ENCODE measurements around the gene MFSD2B.
A peak's percentile ranks its signal among the peaks of the same experiment; 100 is the strongest.
"Not testable (repeated sequence)": the region's sequence is repeated elsewhere in the genome, so short reads cannot be mapped to it uniquely, and the experiment has no call there.

MFSD2B gene

DNA sequence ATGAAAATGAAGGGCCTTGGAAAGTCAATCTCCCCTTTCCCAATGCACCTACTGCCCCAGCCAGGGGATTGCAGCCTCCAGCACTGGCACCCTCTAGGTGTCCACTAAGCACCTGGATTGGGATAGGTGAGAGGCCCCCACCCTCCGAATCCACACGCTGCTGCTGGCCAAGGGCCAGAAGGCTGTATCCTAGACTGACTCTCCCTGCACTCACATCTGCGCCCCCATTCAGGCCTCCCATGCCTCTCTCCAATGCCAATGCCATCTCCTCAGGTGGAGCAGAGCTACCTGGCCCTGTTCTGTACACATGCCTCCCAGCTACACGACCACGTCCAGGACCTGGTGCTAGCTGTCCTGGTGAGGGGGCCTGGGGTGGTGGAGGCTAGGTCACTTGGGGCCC lies 9.8 kb downstream of the MFSD2B start:
- DNase-seq (ENCODE audit: low read depth), result no peak

DNA sequence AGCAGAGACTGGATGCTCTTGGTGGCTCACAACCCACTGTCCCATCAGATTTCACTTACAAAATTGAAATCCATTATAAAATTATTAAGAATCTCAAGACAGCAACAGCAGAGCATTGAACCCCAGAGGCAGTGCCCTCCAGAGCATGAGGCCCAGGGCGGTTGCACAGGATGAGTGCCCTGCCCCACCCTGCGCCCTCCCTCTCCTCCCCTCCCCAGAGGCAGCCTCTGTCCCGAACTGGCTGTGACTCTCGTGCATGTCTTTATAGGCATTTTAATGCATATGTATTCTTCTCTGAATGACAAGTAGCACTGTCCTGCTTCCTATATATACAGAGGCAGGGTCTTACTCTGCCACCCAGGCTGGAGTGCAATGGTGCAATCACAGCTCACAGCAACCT lies 10.4 kb downstream of the MFSD2B start:
- DNase-seq (ENCODE audit: low read depth), result no peak

DNA sequence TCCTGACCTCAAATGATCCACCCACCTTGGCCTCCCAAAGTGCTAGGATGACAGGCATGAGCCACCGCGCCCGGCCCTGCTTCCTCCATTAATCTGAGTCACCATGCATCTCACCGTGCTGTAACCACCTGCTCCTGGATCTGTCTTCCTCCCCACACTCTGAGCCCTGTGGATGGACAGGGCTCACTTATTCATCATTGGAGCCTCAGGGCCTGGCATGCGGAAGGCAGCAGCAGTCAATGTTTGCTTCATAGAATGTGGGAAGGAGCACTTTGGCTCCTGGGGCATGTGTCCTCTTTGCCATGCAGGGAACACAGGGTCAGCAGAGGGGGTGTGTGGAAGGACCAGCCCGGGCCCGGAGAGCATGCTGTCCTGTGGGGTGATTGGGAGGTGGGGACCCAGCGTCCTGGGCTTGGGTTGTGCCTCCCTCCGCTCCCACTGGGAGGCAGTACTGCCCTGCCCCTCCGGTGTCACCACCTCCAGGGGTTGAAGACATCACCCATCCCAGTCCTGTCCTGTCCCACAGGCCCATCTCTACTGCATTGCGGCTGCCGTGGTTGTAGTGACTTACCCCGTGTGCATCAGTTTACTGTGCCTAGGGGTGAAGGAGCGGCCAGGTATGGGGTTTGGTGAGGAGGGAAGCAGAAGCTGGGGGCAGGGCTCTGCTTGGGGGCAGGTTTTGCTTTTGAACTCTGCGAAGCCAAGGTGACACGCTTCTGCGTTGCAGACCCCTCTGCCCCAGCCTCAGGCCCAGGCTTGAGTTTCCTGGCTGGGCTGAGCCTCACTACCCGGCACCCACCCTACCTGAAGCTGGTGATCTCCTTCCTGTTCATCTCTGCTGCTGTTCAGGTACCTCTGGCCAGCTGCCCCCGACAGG lies 11.5 kb downstream of the MFSD2B start:
- no peak for DNase-seq (ENCODE audit: low read depth)

DNA sequence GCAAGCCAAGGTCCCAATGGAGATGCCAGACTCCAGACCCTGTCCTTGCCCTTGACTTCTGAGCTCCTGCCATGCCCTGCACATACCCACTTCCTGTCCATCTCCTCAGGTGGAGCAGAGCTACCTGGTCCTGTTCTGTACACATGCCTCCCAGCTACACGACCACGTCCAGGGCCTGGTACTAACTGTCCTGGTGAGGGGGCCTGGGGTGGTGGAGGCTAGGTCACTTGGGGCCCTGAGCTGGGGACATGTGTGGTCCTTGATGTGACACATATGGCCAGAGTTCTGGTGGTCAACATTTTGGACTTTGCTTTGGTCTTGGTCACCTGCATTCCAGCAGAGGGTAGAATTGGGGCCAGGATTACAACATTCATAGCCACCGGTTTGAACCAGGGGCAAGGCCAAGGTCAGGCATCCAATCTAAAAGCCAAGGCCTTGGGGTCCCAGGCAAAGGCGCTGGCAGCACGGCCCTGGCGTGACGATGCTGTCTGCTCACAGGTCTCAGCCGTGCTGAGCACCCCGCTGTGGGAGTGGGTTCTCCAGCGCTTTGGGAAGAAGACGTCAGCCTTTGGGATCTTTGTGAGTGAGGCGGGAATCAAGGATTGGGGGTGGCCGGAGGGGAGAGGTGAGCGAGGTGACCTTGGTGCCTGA lies 12.6 kb downstream of the MFSD2B start:
- DNase-seq (ENCODE audit: low read depth), result no peak

DNA sequence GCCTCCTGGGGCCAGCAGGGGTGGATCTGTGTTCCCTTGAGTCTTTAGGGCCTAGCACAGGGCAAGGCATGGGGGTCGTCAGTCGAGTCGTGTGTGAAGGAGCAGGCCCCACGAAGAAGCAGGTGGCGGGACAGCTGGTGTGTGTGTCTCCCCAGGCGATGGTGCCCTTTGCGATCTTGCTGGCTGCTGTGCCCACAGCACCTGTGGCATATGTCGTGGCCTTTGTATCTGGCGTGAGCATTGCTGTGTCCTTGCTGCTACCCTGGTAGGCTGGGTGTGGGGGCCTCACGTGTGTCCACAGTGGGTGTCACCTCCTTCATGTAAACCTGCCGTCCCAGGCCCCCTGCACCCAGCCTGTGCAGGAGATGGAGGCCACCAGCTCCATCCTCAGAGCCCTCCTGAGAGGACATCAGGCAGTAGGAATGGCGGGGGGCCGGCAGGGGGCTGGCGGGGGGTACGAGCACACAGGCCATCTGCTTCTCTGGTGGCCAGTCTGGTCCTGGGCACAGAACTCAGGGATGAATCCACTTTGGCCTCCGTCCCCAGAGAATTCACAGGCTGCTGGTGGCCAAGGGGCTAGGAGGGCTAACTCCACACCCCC lies 13.2 kb downstream of the MFSD2B start:
- no peak for DNase-seq (ENCODE audit: low read depth)

DNA sequence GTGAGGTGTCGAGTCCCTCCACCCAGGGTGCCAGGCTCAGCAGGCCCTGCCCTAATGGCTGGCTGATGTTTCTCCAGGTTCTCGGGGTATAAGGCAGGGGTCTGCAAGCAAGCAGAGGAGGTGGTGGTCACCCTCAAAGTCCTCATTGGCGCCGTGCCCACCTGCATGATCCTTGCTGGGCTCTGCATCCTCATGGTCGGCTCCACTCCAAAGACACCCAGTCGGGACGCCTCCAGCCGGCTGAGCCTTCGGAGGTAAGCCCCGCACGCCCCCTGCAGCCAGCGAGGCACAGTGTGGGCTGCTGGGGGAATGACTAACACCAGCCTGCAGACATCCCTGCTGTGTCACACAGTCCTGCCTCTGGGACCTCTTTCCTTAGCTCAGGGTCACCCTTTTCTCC lies 14.1 kb downstream of the MFSD2B start:
- no peak for DNase-seq (ENCODE audit: low read depth)

DNA sequence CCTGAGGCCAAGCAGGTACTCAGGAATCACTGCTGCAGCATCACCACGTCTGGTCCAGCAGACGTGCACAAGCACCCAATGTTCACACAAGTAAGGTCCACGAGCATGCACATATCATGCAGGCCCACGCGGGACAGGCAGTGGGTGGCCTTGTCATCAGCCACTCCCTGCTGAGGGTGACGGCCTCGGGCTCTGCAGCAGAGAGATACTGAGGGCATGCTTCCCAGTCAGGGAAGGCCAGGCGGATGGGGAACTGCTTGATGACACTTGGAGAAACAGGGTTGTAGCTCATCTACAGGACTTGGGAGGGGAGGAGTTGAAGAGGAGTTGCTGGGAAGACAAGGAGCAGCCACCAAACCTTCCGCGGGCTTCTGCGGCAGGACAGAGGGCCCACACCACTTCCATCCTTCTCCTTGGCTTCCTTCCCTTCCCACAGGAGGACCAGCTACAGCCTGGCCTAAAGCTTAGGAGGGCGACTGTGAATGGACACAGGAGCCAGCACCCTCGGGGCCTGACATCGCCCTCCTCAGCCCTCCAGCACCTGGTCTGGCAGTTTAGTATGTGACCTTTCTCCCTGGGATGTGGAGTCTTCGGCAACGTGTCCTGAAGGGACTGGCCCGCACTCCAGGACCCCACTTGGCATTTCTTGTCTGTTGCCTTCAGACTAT lies 15.2 kb downstream of the MFSD2B start:
- DNase-seq (ENCODE audit: low read depth), result no peak

DNA sequence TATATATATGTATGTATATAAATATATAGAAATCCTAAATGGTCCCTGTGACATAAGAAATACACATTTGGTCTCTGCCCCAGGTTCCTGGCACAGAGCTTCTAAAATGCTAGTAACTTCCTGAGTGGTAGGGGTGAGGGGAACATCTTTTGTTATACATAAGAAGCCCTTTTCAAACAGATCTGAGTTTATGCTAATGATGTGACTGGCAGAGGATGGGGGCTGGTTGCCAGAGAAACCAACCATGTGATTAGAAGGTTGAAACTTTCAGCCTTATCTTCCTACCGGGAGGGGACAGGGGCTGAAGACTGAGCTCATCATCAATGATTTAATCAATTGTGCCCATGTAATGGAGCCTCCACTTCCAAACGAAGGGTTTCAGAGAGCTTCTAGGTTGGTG lies 16.3 kb downstream of the MFSD2B start:
- DNase-seq (ENCODE audit: low read depth), result no peak

DNA sequence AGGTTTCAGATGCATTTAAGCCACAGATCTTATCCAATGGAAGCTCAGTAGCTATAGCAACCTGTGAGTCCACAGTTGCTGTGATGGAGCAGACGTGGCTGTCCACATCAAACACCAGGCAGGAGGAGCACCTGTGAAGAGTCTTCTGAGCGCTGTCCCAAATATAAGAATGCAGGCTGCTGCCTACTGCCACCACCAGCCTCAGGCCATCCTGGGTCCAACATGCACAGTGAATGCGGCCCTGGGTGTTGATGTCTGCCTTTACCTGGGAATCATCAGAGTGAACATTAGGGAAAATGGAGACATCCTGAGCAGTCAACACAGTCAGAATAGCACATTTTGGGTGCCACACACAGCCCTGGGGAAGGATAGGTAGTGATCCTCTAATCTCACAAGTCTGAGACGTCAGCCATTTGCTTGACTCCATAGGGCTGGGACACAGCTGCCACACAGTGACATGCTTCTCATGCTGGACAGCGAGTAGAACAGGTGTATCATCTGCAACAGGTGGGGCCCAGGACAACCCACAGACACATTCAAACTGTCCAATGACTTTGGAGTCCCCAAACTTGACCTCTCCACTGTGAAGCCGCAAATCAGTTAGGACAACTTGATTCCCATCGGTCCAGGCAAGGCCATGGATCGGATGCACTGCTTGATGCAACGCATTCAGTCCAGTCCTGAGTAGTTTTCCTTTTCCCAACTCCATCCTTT lies 29.1 kb downstream of the MFSD2B start:
- no peak for DNase-seq (ENCODE audit: low read depth)

DNA sequence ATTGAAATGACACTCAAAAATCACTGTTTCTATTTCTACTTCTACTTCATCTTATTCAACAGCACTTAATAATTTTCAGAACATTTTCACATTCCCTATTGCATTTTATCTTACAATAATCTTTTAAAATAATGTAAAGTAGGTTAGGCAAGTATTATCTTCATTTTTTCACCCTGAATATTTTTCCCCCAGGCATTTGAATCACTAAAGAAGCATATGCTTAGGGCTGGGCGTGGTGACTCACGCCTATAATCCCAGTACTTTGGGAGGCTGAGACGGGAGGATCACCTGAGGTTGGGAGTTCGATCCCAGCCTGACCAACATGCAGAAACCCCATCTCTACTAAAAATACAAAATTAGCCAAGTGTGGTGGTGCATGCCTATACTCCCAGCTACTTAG lies 30.6 kb downstream of the MFSD2B start:
- DNase-seq (ENCODE audit: low read depth), result no peak

DNA sequence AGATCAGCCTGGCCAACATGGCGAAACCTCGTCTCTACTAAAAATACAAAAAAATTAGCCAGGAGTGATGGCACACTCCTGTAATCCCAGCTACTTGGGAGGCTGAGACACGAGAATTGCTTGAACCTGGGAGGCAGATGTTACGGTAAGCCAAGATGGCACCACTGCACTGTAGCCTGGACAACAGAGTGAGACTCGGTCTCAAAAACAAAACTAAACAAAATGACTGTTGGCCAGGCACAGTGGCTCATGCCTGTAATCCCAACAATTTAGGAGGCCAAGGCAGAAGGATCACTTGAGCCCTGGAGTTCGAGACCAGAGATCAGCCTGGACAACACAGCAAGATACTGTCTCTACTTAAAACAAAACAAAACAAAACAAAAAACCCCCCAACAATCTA lies 33.2 kb downstream of the MFSD2B start:
- DNase-seq (ENCODE audit: low read depth), result not testable (repeated sequence)

DNA sequence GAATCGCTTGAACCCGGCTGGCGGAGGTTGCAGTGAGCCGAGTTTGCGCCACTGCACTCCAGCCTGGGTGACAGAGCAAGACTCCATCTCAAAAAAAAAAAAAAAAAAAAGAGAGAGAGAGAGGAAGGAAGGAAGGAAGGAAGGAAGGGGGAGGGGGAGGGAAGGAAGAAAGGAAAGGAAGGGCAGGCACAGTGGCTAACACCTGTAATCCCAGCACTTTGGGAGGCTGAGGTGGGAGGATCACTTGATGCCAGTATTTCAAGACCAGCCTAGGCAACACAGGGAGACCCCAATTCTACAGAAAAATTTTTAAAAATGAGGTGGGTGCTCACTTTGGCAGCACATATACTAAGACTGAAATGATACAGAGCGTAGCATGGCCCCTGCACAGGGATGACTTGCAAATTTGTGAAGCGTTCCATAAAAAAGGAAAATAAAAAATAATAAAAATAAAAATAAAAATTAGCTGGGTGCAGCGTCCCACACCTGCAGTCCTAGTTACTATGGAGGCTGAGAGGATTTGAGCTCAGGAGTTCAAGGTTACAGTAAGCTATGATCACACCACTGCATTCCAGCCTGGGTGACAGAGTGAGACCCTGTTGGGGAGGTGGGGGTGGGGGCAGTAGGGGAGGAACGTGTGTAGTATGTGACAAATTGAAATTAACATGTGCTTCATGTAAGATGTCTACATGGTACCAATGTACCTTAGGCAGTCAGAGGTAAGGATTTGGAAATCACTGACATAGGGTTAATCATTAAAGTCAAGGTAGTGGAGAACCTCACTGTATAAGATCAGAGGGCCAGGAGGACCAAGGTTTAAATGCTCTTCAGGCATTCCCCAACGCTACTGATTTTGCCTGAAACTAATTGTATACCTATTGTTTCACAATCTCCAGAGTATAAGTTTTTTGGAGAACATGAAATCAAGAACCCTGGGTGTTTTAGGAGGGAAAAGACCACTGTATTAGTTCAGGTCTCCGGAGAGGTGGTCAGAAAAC lies 35.9 kb downstream of the MFSD2B start:
- no peak for DNase-seq (ENCODE audit: low read depth)

DNA sequence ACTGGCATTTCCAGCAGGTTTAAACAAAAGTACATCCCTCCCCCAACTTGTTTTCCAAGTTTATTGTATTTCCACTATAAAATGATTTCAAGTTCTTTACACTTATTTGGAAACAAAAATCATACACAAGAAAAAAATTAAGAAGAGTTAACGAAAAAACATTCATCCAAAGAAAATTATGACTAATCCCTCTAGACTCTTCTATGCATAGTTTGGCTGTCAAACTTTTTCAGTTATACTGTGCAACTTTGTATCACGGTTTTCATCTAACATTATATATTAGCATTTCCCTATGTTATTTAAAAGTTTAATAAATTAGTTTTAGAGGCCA lies 36.7 kb downstream of the MFSD2B start:
- DNase-seq (ENCODE audit: low read depth), result no peak

DNA sequence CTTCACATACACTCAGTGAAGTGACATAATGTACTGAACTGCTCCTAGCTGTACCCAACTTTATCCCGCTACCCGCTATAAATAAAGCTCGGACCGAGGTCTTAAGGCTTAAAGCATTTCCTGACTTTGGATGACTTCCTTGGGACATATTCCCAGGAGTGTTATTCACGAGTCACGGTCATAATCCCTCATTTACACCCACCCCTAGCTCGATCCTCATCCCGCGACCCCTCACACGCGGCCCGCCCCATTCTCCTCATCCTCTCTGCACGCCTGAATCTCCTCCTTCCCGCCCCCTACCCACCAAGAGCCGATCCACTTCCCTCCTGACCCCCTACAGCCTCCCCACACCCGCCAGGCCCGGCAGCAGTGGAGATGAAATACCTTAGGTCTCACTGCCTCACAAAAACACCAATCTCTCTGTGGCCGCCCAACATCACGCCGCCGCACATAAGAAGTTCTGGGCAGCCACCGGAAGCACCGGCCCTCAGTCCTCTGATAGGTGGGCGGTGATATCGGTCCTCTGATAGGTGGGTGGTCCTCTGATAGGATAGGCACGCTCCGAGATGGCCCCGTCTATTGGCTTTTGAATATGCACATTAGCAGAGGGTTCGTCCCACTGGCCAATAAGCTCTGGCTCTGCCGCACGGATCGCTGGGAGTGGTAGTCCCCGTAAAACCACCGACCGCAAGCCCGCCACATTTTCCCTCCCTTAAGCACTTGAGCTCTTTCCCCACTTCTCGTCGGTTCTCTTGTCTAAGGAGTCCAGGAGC lies 37.2 kb downstream of the MFSD2B start, which contains the start of gene WDCP:
Gene WDCP (minus strand): TSS at position 462 of the 773 bp plus-strand sequence. CDS start 7,897 bp downstream, outside the sequence.
- DNase-seq (ENCODE audit: low read depth), result peak; percentile 91

DNA sequence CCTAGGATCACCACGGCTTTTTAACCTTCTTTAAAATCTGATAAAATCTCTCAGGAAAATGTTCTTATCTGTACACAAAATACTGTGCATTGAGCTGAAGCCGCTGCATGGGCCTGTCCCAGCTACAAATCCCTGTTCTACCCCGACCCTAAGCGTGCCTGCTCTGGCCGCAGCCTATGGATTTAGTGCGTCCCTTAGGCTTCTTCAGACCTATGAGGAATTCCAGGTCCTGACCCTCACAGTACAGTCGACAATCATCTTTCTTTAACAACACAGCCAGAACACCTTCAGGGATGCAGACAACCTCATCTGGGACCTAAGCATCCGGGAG lies 37.8 kb downstream of the MFSD2B start:
- no peak for DNase-seq (ENCODE audit: low read depth)

DNA sequence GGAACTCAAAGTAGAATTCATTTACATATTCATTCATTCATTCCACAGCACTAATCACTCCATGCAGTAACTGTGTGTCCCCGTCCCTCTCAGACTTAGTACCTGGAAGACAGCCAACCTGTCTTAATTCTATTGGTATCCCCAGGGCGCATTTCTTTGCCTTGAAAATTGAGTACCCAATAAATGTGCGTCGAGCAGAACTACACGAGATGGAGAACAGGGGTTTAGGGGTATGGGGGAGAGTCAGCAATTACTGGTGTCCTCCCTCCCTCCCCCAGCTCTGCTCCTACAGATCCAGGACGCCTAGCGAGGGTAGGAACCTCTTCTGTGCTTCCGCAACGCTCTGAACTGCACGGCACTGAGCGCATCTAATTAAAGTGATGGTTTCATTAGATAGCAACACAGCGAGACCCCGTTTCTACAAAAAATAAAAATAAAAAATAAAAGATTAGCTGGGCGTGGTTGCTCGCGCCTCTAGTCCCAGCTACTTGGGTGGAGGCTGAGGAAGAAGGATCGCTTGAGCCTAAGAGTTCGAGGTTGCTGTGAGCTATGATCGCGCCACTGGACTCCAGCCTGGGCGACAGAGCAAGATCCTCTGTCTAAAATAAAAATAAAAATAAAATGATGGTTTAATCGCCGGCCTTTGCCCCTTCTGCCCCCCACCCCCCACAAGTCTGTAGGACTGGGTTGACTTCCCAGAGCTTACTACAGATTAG lies 39.0 kb downstream of the MFSD2B start:
- no peak for DNase-seq (ENCODE audit: low read depth)

DNA sequence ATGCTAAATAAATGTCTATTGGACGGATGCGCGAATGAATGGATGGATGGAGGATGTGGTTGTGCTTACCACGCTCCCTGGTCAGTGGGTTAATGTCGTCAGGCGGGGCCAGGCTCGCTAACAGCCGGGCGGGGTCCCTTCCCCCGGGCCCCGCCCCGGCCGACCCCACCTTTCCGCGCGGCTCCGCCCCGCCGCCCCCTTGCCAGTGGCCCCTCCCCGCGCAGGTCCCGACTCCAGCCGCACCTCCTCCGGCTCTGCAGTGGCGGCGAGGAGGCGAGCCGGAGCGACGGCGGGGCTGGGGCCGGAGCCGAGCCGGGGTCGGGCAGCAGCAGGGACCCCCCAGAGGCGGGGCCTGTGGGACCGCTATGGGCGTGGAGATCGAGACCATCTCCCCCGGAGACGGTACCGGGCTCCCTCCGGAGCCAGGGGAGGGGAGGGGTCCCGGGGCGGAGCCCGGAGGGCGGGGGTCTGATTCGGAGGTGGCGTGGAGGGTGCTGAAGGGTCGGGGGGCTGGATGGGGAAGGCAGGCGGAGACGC lies 39.7 kb downstream of the MFSD2B start, which contains the start of gene FKBP1B:
Gene FKBP1B (plus strand): TSS at position 257 of the 537 bp plus-strand sequence. CDS start 109 bp downstream, at position 366.
- peak; percentile 30 for DNase-seq (ENCODE audit: low read depth)

DNA sequence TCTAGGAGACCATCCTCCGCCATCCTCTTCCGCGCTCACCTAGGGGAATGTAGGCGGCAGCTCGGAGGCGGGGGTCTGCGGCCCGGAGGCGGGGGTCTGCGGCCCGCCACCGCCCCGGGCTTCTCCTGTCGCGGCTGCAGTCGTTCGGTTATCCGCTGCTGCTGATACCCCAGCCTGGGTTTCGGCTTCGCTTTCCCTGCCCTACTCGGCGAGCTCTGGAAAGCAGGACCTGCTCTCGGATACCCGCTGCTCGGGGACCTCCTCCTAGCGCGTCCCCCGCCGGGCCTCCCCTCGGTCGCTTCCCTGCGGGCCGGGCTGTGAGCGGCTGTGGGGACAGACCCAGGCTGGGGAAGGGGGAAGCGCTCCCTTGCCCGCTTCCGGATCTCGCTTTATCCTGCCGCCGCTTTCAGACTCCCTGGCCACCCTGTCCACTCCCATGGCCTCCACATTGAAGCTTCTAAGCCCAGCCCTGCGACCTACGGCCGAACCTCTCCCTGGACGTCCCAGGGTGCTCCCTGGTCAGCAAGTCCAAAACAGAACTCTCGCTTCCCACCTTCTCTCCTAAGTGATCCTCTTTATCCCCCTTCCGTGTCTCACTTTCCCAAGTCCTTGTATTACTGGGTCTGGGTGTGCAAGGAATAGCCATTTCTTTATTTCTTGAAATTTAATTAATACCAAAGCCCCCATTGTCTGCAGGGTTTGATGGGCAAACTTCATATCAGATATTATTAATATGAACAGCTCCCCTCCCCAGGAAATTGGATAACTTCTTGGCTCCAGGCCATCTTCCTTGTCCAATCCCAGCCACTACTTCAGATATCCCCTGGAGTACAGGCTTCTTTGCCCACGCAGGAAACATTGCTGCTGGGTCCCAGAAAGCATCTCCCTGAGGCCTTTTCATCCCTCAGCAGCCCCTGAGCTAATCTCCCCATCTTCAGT lies 40.4 kb downstream of the MFSD2B start:
- no peak for DNase-seq (ENCODE audit: low read depth)

Data from stimulated activated CD8-positive, alpha-beta memory T cell treated with anti-CD3 and anti-CD28 coated beads, Interleukin-12 subunit alpha, Interleukin-12 subunit beta, amount 100 ng/mL, for 1 hour (primary cell).